K562 (cell line): Measurements from ENCODE around the gene RASSF3. TPM values are rescaled to one million over a fixed set of nuclear protein-coding genes. Genes with fewer than 3 reads are reported as not detected.
A peak's percentile ranks its signal among the peaks of the same experiment; 100 is the strongest.

Experiments
- ATAC-seq: fragments of 200-7000 bp; cut with Tn5 transposase; 3 replicates; pipeline ENCODE4 v1.9.1; 2020; ENCODE audit warnings: moderate library complexity
- BruUV-seq: library from RNA; stranded (reverse); fragments of 400-500 nt; replicated peaks from 2 replicates; lab custom pipeline; 2021; lab: Mats Ljungman, UMichigan
- CTCF ChIA-PET: fragments of 300-600 bp; formaldehyde crosslinking; extraction: SDS; loops from one replicate; lab custom pipeline; 2021; ENCODE audit warnings: low intra/inter-chr PET ratio; lab: Yijun Ruan, JAX
- POLR2A ChIA-PET: fragments of 300-600, 350-650 bp; sonication (Branson Sonifier 250); formaldehyde crosslinking; extraction: SDS; loops from one replicate; lab custom pipeline; 2021; ENCODE audit warnings: antibody characterized with exemption, inconsistent platforms; lab: Yijun Ruan, JAX
- DNase-seq, 4 experiments: peaks; one replicate each; pipeline versions ENCODE4 v3.0.0 to v3.0.0-alpha.2; 2011 to 2018; ENCODE audit warnings: low spot score in 3 of 4, mixed read lengths in 3 of 4; ENCODE audit errors: extremely low read depth in 1 of 4
- FAIRE-seq: peaks from 2 replicates; lab custom pipeline; 2011; peaks lifted over from hg19 to GRCh38; lab: Jason Lieb, UNC
- H2AFZ ChIP-seq: 2 replicates; pipeline ENCODE4 v1.6.0; 2011; ENCODE audit warnings: low read depth, low read length, control low read depth, inconsistent platforms
- H3K27ac ChIP-seq: fragments of 200-600 bp; 3 replicates; pipeline ENCODE4 v1.8.0; 2011; ENCODE audit warnings: low read depth, mild to moderate bottlenecking, control low read depth, inconsistent platforms, low read length, moderate library complexity, mixed read lengths; ENCODE audit errors: extremely low read depth
- H3K27me3 ChIP-seq, 2 experiments: fragments of 300-600 bp in 1 of 2; 2 replicates in 1 of 2; 3 replicates in 1 of 2; pipeline versions ENCODE4 v1.6.0 to v1.8.0; 2011; ENCODE audit warnings: inconsistent platforms in 2 of 2, low read length in 2 of 2, mild to moderate bottlenecking in 1 of 2, mixed read lengths in 1 of 2, moderate library complexity in 1 of 2; ENCODE audit not compliant: control insufficient read depth in 2 of 2, insufficient read depth in 2 of 2
- H3K36me3 ChIP-seq: fragments of 300-600 bp; 3 replicates; pipeline ENCODE4 v1.8.0; 2011; ENCODE audit warnings: mild to moderate bottlenecking, low read length, inconsistent platforms; ENCODE audit not compliant: control insufficient read depth, insufficient read depth
- H3K4me1 ChIP-seq, 2 experiments: fragments of 200-600 bp in 1 of 2; replicated peaks in 1 of 2; 2 replicates in 1 of 2; 3 replicates in 1 of 2; pipeline versions ENCODE4 v1.5.1 to v1.8.0; 2011; ENCODE audit warnings: inconsistent platforms in 2 of 2, low read length in 2 of 2, mild to moderate bottlenecking in 1 of 2, mixed read lengths in 1 of 2, moderate library complexity in 1 of 2; ENCODE audit not compliant: control insufficient read depth in 2 of 2, insufficient read depth in 2 of 2
- H3K4me2 ChIP-seq: 2 replicates; pipeline ENCODE4 v1.6.1; 2011; ENCODE audit warnings: low read length, control low read depth, inconsistent platforms, mixed read lengths; ENCODE audit not compliant: insufficient read depth
- H3K4me3 ChIP-seq: fragments of 200-600 bp; sonication (generic), shearing (Covaris generic); 2 replicates; pipeline ENCODE4 v1.5.1; 2016; ENCODE audit warnings: control low read depth, inconsistent platforms
- H3K79me2 ChIP-seq: fragments of 200-600 bp; 3 replicates; pipeline ENCODE4 v1.8.0; 2011; ENCODE audit warnings: low read length, inconsistent platforms; ENCODE audit not compliant: control insufficient read depth, insufficient read depth
- H3K9ac ChIP-seq, 2 experiments: 2 replicates each; pipeline versions ENCODE4 v1.6.0 to v1.6.1; 2011; ENCODE audit warnings: low read depth in 2 of 2, low read length in 2 of 2, control low read depth in 1 of 2, inconsistent platforms in 1 of 2, mild to moderate bottlenecking in 1 of 2, mixed read lengths in 1 of 2; ENCODE audit not compliant: insufficient read depth in 1 of 2
- H3K9me1 ChIP-seq: one replicate; pipeline ENCODE4 v1.6.0; 2011; ENCODE audit warnings: inconsistent platforms, mild to moderate bottlenecking, low read length, moderate library complexity; ENCODE audit not compliant: control insufficient read depth, insufficient read depth
- H3K9me3 ChIP-seq: replicated peaks from 2 replicates; pipeline ENCODE4 v1.5.1; 2011; ENCODE audit warnings: low read depth, low read length, inconsistent platforms; ENCODE audit not compliant: control insufficient read depth, insufficient read depth
- H4K20me1 ChIP-seq: replicated peaks from 2 replicates; pipeline ENCODE4 v1.6.1; 2011; ENCODE audit warnings: low read length, inconsistent platforms, mixed read lengths; ENCODE audit not compliant: control insufficient read depth, insufficient read depth
- CBFA2T3 ChIP-seq: fragments of 450-650 bp; IDR thresholded peaks from 2 replicates; pipeline ENCODE4 v1.6.1; 2017
- EWSR1 ChIP-seq: fragments of 450-650 bp; IDR thresholded peaks from 2 replicates; pipeline ENCODE4 v1.6.1; 2018; ENCODE audit warnings: borderline replicate concordance, mild to moderate bottlenecking, low read depth, moderate library complexity; ENCODE audit not compliant: partially characterized antibody
- ZBTB7A ChIP-seq: IDR thresholded peaks from 2 replicates; pipeline ENCODE4 v1.6.1; 2011; ENCODE audit warnings: low read depth, mild to moderate bottlenecking, low read length, moderate library complexity, borderline replicate concordance; ENCODE audit not compliant: control insufficient read depth
- ZNF12 ChIP-seq: sonication (generic); formaldehyde crosslinking; IDR thresholded peaks from 2 replicates; pipeline ENCODE4 v1.4.0; 2020; ENCODE audit warnings: mild to moderate bottlenecking, missing genetic modification reagents
- ZNF175 ChIP-seq: fragments of 200-800 bp; sonication (Bioruptor generic); IDR thresholded peaks from 2 replicates; pipeline ENCODE4 v1.6.1; 2016; ENCODE audit warnings: low read depth, mild to moderate bottlenecking, missing genetic modification characterization, missing compliant biosample characterization
- whole genome bisulfite sequencing: fragments of 100-300 bp; shearing (Covaris generic); methylation state at CpG from one replicate; pipeline ENCODE4 v1.1.6; 2016; ENCODE audit warnings: low coverage, mixed read lengths; ENCODE audit not compliant: insufficient coverage; ENCODE audit errors: missing lambda C conversion rate; 5-methylcytosine and 5-hydroxymethylcytosine counted together
- in situ Hi-C: fragments of 300-500 bp; cut with MboI; formaldehyde crosslinking; loops from 4 replicates; pipeline ENCODE4 v1.15.0; 2018; ENCODE audit warnings: inconsistent platforms, mixed read lengths
- intact Hi-C: fragments of 100-400 bp; cut with micrococcal nuclease; formaldehyde crosslinking; loops from 2 replicates; pipeline ENCODE4 v1.14.2; 2022
- polyA plus RNA-seq, 8 experiments: library from polyadenylated mRNA; depleted of rRNA in 4 of 8; stranded (reverse) in 5 of 8; unstranded in 3 of 8; fragments of >200 nt; fragmentation: Nextera tagmentation in 2 of 8; fragmentation: Illumina TruSeq in 1 of 8; extraction: Ambion mirVana in 2 of 8; extraction: Trizol in 1 of 8; gene quantifications; 2 replicates each; pipeline versions ENCODE4 v1.2.1 to v1.2.3, GENCODE V29; 2011 to 2014; ENCODE audit warnings: inconsistent platforms in 1 of 8, missing spikeins in 1 of 8
- total RNA-seq, 7 experiments: library from RNA; depleted of rRNA in 6 of 7; stranded (reverse); fragments of >200 nt in 6 of 7; fragmentation: Illumina TruSeq in 2 of 7; extraction: Trizol in 2 of 7; gene quantifications; 2 replicates each; pipeline versions ENCODE4 v1.2.1 to v1.2.3, GENCODE V29; 2011 to 2021; ENCODE audit warnings: low replicate concordance in 1 of 7
- TF ChIP-seq, protein P1 (sequence below): sonication (generic); IDR thresholded peaks from 2 replicates; pipeline ENCODE4 v1.6.1; 2016

The RASSF3 gene
- total and polyA plus RNA-seq, 9 of the 15 experiments (the other 6 are each of a cell fraction or from before 2014, with no cell fraction given): 3.7 to 39.2 (median 20.2) TPM

DNA sequence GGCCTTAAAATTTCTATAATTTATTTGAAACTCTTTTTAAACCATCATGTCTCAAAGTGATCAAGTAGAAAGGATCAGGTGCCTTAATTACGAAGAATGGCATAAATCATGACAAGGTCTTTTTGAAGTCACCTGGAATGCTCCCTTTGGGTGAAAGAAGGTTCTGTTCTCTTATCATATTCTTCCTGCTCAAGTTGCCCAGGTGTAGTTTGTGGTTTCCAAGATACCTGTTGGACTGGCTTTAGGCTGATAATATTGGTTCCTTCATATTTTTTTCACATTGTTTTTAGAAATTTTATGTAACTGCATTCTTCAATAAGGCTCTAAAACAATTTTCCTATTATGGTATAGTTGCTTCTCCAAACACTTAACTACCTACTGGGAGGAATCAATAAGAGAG lies 29.2 kb downstream of the RASSF3 start:
- no peaks in the 10 kb centered on the region for H3K27me3 ChIP-seq
- ATAC-seq: no peak
- CTCF ChIA-PET: no interaction called here
- TF ChIP-seq EWSR1: no peak
- no peak for TF ChIP-seq ZNF175 (CRISPR knock-in tag)
- no peak for TF ChIP-seq ZNF12 (CRISPR knock-in tag)
- no peak for TF ChIP-seq ZBTB7A
- TF ChIP-seq CBFA2T3: peak; percentile 22; the same call in 1 of the 2 replicates
- TF ChIP-seq, protein P1, sequence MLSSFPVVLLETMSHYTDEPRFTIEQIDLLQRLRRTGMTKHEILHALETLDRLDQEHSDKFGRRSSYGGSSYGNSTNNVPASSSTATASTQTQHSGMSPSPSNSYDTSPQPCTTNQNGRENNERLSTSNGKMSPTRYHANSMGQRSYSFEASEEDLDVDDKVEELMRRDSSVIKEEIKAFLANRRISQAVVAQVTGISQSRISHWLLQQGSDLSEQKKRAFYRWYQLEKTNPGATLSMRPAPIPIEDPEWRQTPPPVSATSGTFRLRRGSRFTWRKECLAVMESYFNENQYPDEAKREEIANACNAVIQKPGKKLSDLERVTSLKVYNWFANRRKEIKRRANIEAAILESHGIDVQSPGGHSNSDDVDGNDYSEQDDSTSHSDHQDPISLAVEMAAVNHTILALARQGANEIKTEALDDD: no peak
- TF ChIP-seq, all 486 proteins: peak for 1
- Histone ChIP-seq H4K20me1 (no peaks in the 10 kb centered on the region), H3K4me3 (no peak overlapping the region), H3K9me3 (no peaks in the 10 kb centered on the region), H3K9ac (no peak overlapping the region), H3K27ac (no peak overlapping the region), H3K4me1 (peaks cover 4 to 10% of the 10 kb centered on the region in 2 experiments; a peak in 2 of 5 replicates), H3K79me2 (peaks cover 68% of the 10 kb centered on the region), H3K4me2 (no peak overlapping the region), H3K36me3 (peaks cover 9% of the 10 kb centered on the region; the same call in 2 of the 3 replicates), H2AFZ (no peak overlapping the region), H3K9me1 (no peaks in the 10 kb centered on the region)
- DNase-seq (no peak), FAIRE-seq (no peak)
- no TSS peak for BruUV-seq
- in situ Hi-C loops (no loop called here), intact Hi-C loops (no loop called here)
- POLR2A ChIA-PET: interaction anchor here (1.3 kb wide), 1 partner anchor 14 kb away, joined by 3 read pairs; no protein-coding TSS in a partner anchor
- 56% methylated on average over 1 of the region's 1 CpG for WGBS
